IMR-90 (cell line): ENCODE data around the gene OR1F1. TPM values are rescaled to one million over a fixed set of nuclear protein-coding genes. Genes with fewer than 3 reads are reported as not detected.

ENCODE experiments used
- ATAC-seq: fragments of 200-7000 bp; cut with Tn5 transposase; 2 replicates; pipeline ENCODE4 v1.9.1; 2020; ENCODE audit warnings: low read depth, mild to moderate bottlenecking, moderate library complexity
- BruUV-seq: library from RNA; stranded (reverse); fragments of 400-500 nt; replicated peaks from 2 replicates; lab custom pipeline; 2021; lab: Mats Ljungman, UMichigan
- CTCF ChIA-PET: fragments of 300-600 bp; formaldehyde crosslinking; extraction: SDS; loops from one replicate; lab custom pipeline; 2021; ENCODE audit warnings: antibody characterized with exemption; lab: Yijun Ruan, JAX
- POLR2A ChIA-PET: fragments of 300-600 bp; sonication (Branson Sonifier 250); formaldehyde crosslinking; loops from one replicate; lab custom pipeline; 2022; ENCODE audit warnings: antibody characterized with exemption; ENCODE audit not compliant: unreplicated experiment; lab: Charles Lee
- DNase-seq: peaks from one replicate; pipeline ENCODE4 v3.0.0; 2013
- H2AFZ ChIP-seq: replicated peaks from 2 replicates; pipeline ENCODE3; 2013; ENCODE audit warnings: low read length, mild to moderate bottlenecking; ENCODE audit not compliant: poor library complexity
- H2AK5ac ChIP-seq: 2 replicates; pipeline ENCODE4 v1.6.1; 2013; ENCODE audit warnings: low read depth, low read length, inconsistent platforms
- H2AK9ac ChIP-seq: replicated peaks from 2 replicates; pipeline ENCODE3; 2013; ENCODE audit warnings: mild to moderate bottlenecking, low read depth, low read length, moderate library complexity; ENCODE audit not compliant: poor library complexity
- H2BK120ac ChIP-seq: 2 replicates; pipeline ENCODE4 v1.6.1; 2013; ENCODE audit warnings: low read depth, low read length, inconsistent platforms
- H2BK15ac ChIP-seq: 3 replicates; pipeline ENCODE4 v1.6.1; 2013; ENCODE audit warnings: low read depth, low read length, inconsistent platforms
- H2BK20ac ChIP-seq: 2 replicates; pipeline ENCODE4 v1.6.1; 2013; ENCODE audit warnings: low read depth, mild to moderate bottlenecking, inconsistent platforms, low read length, moderate library complexity
- H2BK5ac ChIP-seq: 2 replicates; pipeline ENCODE4 v1.6.1; 2013; ENCODE audit warnings: mild to moderate bottlenecking, low read depth, low read length, inconsistent platforms; ENCODE audit not compliant: poor library complexity, severe bottlenecking
- H3K14ac ChIP-seq: replicated peaks from 2 replicates; pipeline ENCODE4 v1.6.1; 2013; ENCODE audit warnings: low read depth, low read length, inconsistent platforms
- H3K18ac ChIP-seq: 2 replicates; pipeline ENCODE4 v1.6.1; 2013; ENCODE audit warnings: low read depth, low read length, control low read depth
- H3K23ac ChIP-seq: 2 replicates; pipeline ENCODE4 v1.6.1; 2013; ENCODE audit warnings: low read depth, low read length, inconsistent platforms
- H3K27ac ChIP-seq: 2 replicates; pipeline ENCODE4 v1.5.1; 2013; ENCODE audit warnings: mild to moderate bottlenecking, control low read depth, low read length; ENCODE audit not compliant: insufficient read depth
- H3K27me3 ChIP-seq: 2 replicates; pipeline ENCODE4 v1.6.1; 2013; ENCODE audit warnings: low read length; ENCODE audit not compliant: control insufficient read depth, insufficient read depth
- H3K36me3 ChIP-seq: 2 replicates; pipeline ENCODE4 v1.6.1; 2013; ENCODE audit warnings: low read length, mixed read lengths; ENCODE audit not compliant: control insufficient read depth, insufficient read depth
- H3K4ac ChIP-seq: 2 replicates; pipeline ENCODE4 v1.6.1; 2013; ENCODE audit warnings: low read depth, low read length, inconsistent platforms
- H3K4me1 ChIP-seq: 2 replicates; pipeline ENCODE4 v1.6.1; 2013; ENCODE audit warnings: low read length, mixed read lengths; ENCODE audit not compliant: control insufficient read depth, insufficient read depth
- H3K4me2 ChIP-seq: 2 replicates; pipeline ENCODE4 v1.6.1; 2013; ENCODE audit warnings: low read depth, mild to moderate bottlenecking, control low read depth, low read length, moderate library complexity
- H3K4me3 ChIP-seq: 2 replicates; pipeline ENCODE4 v1.5.1; 2013; ENCODE audit warnings: low read depth, mild to moderate bottlenecking, control low read depth, low read length, moderate library complexity; ENCODE audit not compliant: insufficient read depth
- H3K56ac ChIP-seq: 2 replicates; pipeline ENCODE4 v1.6.1; 2013; ENCODE audit warnings: low read length, inconsistent platforms; ENCODE audit not compliant: insufficient read depth; ENCODE audit errors: extremely low read depth
- H3K79me1 ChIP-seq, 2 experiments: 2 replicates each; pipeline ENCODE4 v1.6.1; 2013; ENCODE audit warnings: low read length in 2 of 2, inconsistent platforms in 1 of 2, low read depth in 1 of 2
- H3K9ac ChIP-seq: 2 replicates; pipeline ENCODE4 v1.6.1; 2013; ENCODE audit warnings: low read depth, low read length, control low read depth
- H3K9me1 ChIP-seq: 2 replicates; pipeline ENCODE4 v1.6.1; 2013; ENCODE audit warnings: low read length, inconsistent platforms; ENCODE audit not compliant: insufficient read depth
- H3K9me3 ChIP-seq: 2 replicates; pipeline ENCODE4 v1.6.1; 2013; ENCODE audit warnings: low read length; ENCODE audit not compliant: control insufficient read depth, insufficient read depth
- H4K20me1 ChIP-seq: 2 replicates; pipeline ENCODE4 v1.6.1; 2013; ENCODE audit warnings: low read length, inconsistent platforms; ENCODE audit not compliant: insufficient read depth
- H4K5ac ChIP-seq: 2 replicates; pipeline ENCODE4 v1.6.1; 2013; ENCODE audit warnings: mild to moderate bottlenecking, low read depth, low read length, control low read depth
- H4K8ac ChIP-seq, 2 experiments: 2 replicates each; pipeline ENCODE4 v1.6.1; 2013; ENCODE audit warnings: low read depth in 2 of 2, low read length in 2 of 2, control low read depth in 1 of 2, inconsistent platforms in 1 of 2
- H4K91ac ChIP-seq: 2 replicates; pipeline ENCODE4 v1.6.1; 2013; ENCODE audit warnings: low read depth, low read length, inconsistent platforms; ENCODE audit not compliant: insufficient read depth
- BHLHE40 ChIP-seq: fragments of 150-350 bp; IDR thresholded peaks from 2 replicates; pipeline ENCODE4 v1.6.1; 2016; ENCODE audit warnings: mild to moderate bottlenecking, low read depth, low read length
- CEBPB ChIP-seq: IDR thresholded peaks from 2 replicates; pipeline ENCODE4 v1.6.1; 2012; ENCODE audit warnings: low read depth, low read length, improper control_type of control experiment
- ELK1 ChIP-seq: fragments of 150-350 bp; IDR thresholded peaks from 2 replicates; pipeline ENCODE4 v1.6.1; 2016; ENCODE audit warnings: low read depth, mild to moderate bottlenecking, low read length, moderate library complexity, borderline replicate concordance
- FOS ChIP-seq: fragments of 150-350 bp; IDR thresholded peaks from 2 replicates; pipeline ENCODE4 v1.6.1; 2016; ENCODE audit warnings: low read depth, low read length
- MXI1 ChIP-seq: IDR thresholded peaks from 2 replicates; pipeline ENCODE4 v1.6.1; 2012; ENCODE audit warnings: low read depth, mild to moderate bottlenecking, low read length, moderate library complexity, borderline replicate concordance
- NFE2L2 ChIP-seq: fragments of 150-350 bp; IDR thresholded peaks from 2 replicates; pipeline ENCODE4 v1.6.1; 2016; ENCODE audit warnings: low read depth, mild to moderate bottlenecking, low read length
- SMC3 ChIP-seq: fragments of 150-350 bp; IDR thresholded peaks from 2 replicates; pipeline ENCODE4 v1.6.1; 2016; ENCODE audit warnings: low read depth, mild to moderate bottlenecking, antibody characterized with exemption, low read length, moderate library complexity
- USF2 ChIP-seq: fragments of 150-350 bp; IDR thresholded peaks from 2 replicates; pipeline ENCODE4 v1.6.1; 2017; ENCODE audit warnings: mild to moderate bottlenecking, antibody characterized with exemption, low read length, low read depth
- WGBS, 2 experiments: methylation state at CpG; one replicate each; pipeline versions ENCODE4 v1.1.5 to v1.1.7; 2013; ENCODE audit warnings: missing lambda C conversion rate in 2 of 2; ENCODE audit not compliant: insufficient read length in 1 of 2; ENCODE audit errors: extremely low coverage in 2 of 2; 5-methylcytosine and 5-hydroxymethylcytosine counted together
- dilution Hi-C: fragments of 300-500 bp; cut with HindIII; formaldehyde crosslinking; loops from one replicate; pipeline ENCODE4 v1.14.3; 2018; ENCODE audit warnings: low sequenced_read_pairs; ENCODE audit not compliant: unreplicated experiment
- in situ Hi-C: fragments of 300-500 bp; cut with MboI; formaldehyde crosslinking; loops from 3 replicates; pipeline ENCODE4 v1.14.3; 2019; ENCODE audit warnings: low sequenced_read_pairs, inconsistent platforms, mixed read lengths
- intact Hi-C: fragments of 100-400 bp; cut with micrococcal nuclease; formaldehyde crosslinking; loops from 2 replicates; pipeline ENCODE4 v1.10.0; 2022
- polyA plus RNA-seq, 3 experiments: library from polyadenylated mRNA; depleted of rRNA; stranded (reverse); fragments of >200 nt; gene quantifications; 2 replicates each; pipeline ENCODE4 v1.2.3, GENCODE V29; 2012; ENCODE audit warnings: low replicate concordance in 1 of 3
- total RNA-seq: library from RNA; depleted of rRNA; stranded (reverse); fragments of >200 nt; gene quantifications from 2 replicates; pipeline ENCODE4 v1.2.3, GENCODE V29; 2012

The OR1F1 gene
- total and polyA plus RNA-seq, 2 of the 4 experiments (the other 2 are of a cell fraction) = 0.12 TPM; not detected in 1

GRCh38 chr16:3171181-3171854, 16.7 kb upstream of the OR1F1 start (continued):
- no peak for TF ChIP-seq SMC3

GRCh38 chr16:3171855-3172593, 16.0 kb upstream of the OR1F1 start:
- POLR2A ChIA-PET = no interaction called here

More at GRCh38 chr16:3171855-3172593, 16.0 kb upstream of the OR1F1 start:
- Histone ChIP-seq H4K8ac (no peak overlapping the region), H3K79me1 (no peaks in the 10 kb centered on the region), H3K4me3 (no peak overlapping the region), H4K91ac (no peak overlapping the region), H4K20me1 (peaks cover 9% of the 10 kb centered on the region), H3K23ac (no peak overlapping the region), H3K27ac (no peak overlapping the region), H2AK5ac (no peak overlapping the region), H2BK15ac (no peak overlapping the region), H3K56ac (no peak overlapping the region), H3K9me3 (no peaks in the 10 kb centered on the region), H2AK9ac (peak overlapping the region; percentile 82), H2BK120ac (no peak overlapping the region), H3K4me1 (peaks cover 2% of the 10 kb centered on the region; the same call in 1 of the 2 replicates), H4K5ac (no peak overlapping the region), H3K36me3 (no peaks in the 10 kb centered on the region), H2BK20ac (no peak overlapping the region), H3K27me3 (peaks cover 46% of the 10 kb centered on the region), H3K9me1 (0 out of 2 replicates have a peak, but pooled peaks cover 2% of the 10 kb centered on the region), H3K9ac (no peak overlapping the region), H2BK5ac (no peak overlapping the region), H2AFZ (peak overlapping the region; percentile 51), H3K4ac (no peak overlapping the region), H3K14ac (no peak overlapping the region), H3K4me2 (no peak overlapping the region), H3K18ac (no peak overlapping the region)
- in situ Hi-C loops = no loop called here
- no TSS peak for BruUV-seq
- DNase-seq (peak; percentile 76), ATAC-seq (peak; percentile 69)
- dilution Hi-C loops = no loop called here
- TF ChIP-seq CEBPB (no peak), USF2 (no peak), MXI1 (no peak), BHLHE40 (no peak), NFE2L2 (no peak), ELK1 (no peak), FOS (peak; percentile 12; the same call in 1 of the 2 replicates)
- intact Hi-C loops = no loop called here
- CTCF ChIA-PET = interaction anchor here (1.5 to 2.2 kb wide), 2 partner anchors 43 to 113 kb away, joined by 4 read pairs; no protein-coding TSS in a partner anchor
- 16% methylated on average over 12 of the region's 41 CpGs; no CpG with 5 or more reads in 1 of the 2 experiments for WGBS, 2 experiments
